ENCODE measurements around the gene RNF208.

The RNF208 gene

DNA sequence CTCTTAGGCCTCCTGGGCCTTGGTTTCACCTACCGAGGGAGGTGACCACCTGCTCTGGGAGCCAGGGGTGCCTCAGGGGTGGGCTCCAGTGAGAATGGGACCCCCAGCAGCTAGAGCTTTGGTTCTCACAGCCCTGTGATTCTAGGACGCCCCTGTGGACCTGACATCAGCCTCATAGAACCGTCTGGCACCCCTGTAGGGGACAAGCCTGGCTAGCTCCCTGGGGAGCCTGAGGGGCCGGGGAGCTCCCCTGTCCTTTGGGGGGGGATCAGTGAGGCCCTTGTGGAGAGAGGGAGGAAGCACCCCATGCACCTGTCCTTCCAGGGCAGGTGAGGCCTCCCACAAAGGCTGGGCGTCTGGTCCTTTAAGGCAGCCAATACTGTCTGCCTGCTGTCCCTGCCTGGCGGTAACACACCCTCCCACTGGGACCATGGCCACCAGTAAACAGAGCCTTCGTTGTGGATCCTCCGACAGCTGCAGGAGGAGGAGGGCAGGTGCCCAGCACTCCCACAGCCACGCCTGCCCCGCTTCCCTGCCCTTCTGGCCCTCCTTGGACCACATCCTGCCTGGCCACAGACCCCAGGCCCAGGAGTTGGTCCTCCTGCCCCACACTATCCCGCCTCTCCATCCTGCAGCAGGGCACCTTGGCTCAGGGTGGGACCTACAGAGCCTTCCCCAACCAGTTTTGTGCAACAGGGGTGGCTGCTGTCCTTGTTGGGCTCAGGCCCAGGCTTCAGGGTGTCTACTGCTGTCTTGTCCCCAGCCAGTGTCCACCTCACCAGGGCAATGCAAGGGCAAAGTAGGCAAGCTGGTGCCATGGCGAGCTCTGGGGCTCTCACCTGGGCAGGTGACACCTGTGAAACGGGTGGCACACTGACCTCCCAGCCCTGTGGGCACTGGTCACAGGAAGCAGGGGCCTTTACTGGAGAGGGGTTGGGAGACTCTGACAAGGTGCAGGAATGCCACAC is 16.0 kb upstream of the RNF208 start:
- no peak for DNase-seq

DNA sequence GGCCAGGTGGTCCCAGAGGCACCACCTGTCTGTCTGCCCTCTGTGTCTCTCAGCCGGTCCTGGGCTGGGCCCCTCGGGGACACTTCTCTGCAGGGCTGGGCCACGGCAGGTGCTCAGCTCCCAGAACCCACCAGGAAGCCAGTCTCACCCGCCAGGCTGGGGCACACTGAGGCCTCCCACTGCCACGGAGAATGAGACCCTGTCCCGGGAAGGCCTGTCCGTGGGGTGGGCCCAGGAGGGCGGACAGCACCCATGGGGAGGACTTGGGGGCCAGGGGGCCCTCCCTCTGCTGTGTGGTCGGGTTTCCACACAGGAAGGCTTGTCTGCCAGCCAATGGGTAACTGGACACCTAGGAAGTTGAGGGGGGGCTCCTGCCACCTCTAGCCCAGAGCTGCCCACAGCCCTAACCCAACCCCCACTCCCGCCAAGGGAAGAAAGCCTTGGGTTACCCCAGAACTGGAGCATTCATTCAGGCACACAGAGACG is 14.9 kb upstream of the RNF208 start:
- no peak for DNase-seq

DNA sequence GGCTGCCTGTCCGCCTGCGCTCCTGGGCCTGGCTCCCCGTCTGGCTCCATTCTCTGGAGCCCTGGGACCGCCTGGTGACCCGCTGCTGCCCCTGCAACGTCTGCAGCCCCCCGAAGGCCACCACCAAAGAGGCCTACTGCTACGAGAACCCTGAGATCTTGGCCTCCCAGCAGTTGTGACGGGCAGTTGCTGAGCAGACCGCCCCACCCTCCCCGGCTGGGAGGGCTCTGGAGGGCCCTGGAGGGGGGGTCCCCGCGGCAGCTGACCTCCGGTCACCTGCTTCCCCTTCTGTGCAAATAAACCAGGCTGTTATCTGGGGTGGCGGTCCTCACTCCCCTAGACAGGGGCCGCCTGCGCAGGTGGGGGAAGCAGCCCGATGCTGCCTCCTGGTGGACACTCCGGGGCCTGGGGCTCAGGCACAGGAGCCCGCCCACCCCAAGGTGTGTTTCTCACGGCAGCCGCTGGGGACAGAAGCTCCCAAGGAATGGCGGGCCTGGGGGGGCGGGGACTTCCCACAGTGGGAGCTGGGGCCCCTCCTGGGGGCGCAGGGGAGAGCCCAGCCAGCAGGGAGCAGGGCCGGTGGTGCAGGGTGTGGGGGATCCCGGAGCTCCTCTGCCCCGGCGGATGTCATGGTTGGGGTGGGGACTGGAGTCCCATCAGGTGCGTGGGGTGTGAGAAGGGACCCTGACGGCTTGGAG is 14.3 kb upstream of the RNF208 start:
- DNase-seq: no peak

DNA sequence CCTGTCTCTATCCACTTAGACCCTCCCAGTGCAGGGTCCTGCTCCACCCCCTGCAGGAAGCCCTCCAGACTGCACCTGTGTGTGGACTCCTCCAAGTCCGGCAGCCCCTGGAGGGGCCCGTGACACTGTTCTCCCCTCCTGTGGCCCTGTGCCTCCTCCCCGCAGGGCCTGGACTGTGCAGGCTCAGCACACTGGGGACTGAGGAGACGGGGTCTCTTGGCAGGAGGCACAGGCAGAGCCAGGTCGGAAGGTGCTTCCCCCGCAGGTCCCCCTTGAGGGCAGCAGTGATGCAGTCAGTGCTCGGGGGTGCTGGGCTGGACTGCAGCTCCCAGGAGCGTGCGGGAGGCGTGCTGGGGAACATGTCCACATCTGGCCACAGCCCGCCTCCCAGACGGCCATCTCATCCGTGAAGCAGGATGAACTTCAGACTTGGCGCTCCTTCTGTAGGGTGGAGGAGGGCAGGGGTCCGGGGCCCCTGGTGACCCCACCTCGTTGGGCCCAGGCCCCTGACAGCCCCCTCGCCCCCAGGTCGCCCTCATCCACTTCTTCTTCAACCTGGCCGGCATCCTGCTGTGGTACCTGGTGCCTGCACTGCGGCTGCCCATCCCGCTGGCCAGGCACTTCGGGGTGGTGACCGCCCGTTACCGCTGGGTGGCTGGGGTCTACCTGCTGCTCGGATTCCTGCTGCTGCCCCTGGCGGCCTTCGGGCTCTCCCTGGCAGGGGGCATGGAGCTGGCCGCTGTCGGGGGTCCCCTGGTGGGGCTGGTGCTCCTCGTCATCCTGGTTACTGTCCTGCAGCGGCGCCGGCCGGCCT is 13.6 kb upstream of the RNF208 start:
- DNase-seq: no peak

DNA sequence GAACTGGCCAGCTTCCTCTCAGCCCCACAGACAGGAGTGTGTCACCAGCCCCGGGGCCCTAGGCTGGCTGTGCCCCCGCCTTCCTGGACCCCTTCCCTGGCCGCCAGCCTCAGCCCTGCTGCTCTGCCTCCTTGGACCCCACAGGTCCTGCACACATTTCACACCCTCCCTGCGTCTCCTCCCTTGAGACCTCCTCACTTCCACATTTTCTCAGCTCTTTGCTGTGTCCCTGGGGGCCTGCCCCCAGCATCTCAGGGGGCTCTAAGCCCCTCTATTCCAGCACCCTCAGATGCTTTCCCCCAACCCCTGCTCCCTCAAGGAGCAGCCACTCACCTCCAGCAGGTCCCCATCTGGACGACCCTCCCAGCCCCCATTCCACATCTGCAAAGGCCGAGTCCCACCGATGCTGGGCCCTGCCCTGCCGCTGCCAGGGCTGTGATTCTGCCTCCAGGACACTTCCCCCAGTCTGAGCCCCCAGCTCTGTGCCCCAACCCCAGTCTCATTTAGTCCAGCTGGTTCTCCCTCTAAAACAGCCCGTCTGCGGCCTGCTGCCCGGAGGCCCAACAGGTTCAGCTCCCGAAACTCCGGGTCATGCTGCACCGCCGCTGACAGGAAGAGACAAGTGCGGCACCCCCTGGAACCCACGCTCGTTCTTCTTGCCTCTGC is 12.9 kb upstream of the RNF208 start:
- no peak for DNase-seq

DNA sequence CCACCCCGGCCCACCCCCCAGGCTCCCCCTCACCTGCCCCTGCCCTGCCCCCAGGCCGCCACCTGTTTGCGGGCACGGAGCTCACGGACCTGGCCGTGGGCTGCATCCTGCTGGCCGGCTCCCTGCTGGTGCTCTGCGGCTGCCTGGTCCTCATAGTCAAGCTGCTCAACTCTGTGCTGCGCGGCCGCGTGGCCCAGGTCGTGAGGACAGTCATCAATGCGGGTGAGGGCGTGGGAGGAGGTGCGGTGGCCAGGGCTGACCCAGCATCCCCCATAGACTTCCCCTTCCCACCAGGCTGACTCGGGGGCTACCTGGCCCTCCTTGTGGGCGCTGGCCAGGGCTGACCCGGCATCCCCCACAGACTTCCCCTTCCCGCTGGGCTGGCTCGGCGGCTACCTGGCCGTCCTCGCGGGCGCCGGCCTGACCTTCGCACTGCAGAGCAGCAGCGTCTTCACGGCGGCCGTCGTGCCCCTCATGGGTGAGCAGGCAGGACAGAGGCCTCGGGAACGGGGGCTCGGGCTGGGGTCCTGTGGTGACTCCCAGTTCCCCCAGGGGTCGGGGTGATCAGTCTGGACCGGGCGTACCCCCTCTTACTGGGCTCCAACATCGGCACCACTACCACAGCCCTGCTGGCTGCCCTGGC is 12.1 kb upstream of the RNF208 start:
- no peak for DNase-seq

DNA sequence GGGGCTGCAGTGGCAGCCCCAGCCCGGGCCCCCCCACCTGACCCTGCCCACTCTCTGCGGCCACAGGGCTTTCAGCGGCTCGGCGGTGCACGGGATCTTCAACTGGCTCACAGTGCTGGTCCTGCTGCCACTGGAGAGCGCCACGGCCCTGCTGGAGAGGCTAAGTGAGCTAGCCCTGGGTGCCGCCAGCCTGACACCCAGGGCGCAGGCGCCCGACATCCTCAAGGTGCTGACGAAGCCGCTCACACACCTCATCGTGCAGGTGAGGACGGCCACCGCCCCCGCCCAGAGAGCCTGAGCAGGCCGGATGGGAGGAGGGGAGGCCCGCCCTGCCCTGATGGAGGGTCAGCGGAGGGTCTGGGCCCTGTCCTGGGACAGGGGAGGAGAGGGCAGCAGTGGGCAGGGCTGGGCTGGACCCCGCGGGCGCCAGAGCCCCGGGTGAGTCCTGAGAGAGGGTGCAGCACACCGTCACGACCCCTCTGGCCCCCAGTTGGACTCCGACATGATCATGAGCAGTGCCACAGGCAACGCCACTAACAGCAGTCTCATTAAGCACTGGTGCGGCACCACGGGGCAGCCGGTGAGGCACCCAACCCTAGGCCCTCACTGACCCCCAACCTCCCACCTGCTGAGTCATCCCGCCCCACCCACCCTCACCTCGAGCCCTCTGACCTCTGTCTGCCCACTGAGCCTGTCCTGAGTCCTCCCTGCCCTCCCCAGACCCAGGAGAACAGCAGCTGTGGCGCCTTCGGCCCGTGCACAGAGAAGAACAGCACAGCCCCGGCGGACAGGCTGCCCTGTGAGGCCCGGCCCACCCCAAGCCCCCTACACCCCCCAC is 11.3 kb upstream of the RNF208 start:
- DNase-seq: no peak

DNA sequence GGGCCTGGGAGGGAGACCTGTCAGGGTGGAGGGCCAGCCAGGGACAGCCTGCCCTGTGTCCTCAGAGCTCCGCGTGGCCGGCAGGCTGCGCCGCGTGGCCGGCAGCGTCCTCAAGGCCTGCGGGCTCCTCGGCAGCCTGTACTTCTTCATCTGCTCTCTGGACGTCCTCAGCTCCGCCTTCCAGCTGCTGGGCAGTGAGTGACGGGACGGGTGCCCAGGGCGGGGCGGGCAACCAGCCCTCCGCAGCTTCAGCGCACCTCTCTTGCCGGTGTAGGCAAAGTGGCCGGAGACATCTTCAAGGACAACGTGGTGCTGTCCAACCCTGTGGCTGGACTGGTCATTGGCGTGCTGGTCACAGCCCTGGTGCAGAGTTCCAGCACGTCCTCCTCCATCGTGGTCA is 10.5 kb upstream of the RNF208 start:
- DNase-seq: no peak

DNA sequence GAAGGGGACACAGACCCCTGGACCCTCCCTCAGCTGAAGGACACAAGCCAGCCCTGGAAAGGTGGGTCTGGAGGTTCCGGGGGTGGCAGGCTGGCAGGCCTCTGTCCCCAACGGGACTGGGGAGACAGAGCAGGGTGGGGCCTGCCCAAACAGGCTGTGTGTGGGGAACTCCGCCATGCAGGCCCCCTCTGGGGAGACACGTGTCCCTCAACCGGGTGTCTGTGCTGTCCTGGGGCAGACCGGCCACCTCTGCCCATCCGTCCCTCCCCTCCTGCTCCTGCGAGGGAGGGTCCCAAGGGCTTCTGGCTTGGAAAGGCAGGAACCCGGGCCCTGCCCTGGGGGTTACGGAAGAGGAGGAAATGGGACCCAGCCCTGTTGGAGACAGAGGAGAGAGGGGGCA is 10.1 kb upstream of the RNF208 start:
- no peak for DNase-seq

DNA sequence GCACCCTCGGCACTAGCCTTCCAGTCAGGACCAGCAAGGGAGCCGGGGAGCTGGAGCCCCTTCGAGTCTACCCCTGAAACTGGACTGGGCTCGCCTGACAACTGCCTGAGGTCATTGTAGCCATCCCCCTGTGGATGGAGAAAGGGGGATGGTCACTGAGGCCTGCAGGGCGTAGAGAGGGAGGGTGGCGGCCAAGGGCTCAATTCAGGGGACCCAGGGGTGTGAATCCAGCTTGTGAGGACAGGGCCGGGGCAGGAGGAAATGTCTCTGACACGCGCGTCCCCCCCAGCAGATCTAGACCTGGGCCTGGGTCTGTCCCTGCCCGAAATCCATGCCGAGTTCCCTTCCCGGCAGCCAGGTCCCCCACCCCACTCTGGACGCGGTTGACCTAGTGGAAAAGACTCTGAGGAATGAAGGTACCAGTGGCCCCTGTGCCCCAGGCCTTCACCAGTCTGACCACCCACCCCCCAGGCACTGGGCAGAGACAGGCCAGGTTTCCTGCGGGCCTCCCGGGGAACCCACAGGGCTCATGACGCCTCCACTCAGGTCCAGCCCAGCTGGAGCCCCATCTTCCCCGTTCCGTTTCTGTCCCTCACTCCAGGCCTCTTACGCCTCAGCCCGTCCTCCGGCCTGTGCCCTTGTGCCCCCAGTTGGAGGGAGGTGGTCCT is 9.5 kb upstream of the RNF208 start:
- DNase-seq: no peak

DNA sequence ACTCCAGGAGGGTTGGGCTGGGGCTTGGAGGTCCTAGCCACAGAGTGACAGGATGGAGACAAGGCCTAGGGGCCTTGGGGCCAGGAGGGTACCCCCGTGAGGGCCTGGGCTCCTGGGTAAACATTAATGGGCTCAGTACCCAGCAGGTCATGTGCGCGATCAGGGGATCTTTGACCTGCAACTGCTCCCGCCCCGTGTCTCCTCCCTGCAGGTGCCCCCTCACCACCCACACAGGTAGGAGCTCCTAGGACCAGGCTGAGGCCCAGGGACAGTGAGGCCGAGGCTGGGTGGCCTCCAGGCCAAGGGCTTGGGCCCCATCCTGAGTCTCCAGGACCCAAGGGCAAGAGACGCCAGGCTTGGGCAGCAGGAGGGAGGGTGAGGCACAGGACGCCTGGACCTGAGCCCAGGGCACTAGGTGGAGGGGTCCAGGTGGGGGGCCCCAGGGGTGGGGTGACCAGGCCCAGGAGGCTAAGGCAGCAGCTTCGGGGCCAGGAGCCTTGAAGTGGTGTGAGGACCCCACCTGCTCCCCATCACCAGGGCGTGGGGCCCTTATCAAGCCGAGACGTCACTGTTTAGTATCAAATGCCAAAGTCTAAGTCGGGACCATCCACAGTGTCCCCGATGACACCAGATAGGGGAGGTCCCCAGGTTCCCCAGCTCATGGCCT is 8.8 kb upstream of the RNF208 start, which contains the start of gene SLC34A3:
Gene SLC34A3 (plus strand): TSS at position 197 of the 667 bp plus-strand sequence. CDS start 802 bp downstream, outside the sequence.
- no peak for DNase-seq

DNA sequence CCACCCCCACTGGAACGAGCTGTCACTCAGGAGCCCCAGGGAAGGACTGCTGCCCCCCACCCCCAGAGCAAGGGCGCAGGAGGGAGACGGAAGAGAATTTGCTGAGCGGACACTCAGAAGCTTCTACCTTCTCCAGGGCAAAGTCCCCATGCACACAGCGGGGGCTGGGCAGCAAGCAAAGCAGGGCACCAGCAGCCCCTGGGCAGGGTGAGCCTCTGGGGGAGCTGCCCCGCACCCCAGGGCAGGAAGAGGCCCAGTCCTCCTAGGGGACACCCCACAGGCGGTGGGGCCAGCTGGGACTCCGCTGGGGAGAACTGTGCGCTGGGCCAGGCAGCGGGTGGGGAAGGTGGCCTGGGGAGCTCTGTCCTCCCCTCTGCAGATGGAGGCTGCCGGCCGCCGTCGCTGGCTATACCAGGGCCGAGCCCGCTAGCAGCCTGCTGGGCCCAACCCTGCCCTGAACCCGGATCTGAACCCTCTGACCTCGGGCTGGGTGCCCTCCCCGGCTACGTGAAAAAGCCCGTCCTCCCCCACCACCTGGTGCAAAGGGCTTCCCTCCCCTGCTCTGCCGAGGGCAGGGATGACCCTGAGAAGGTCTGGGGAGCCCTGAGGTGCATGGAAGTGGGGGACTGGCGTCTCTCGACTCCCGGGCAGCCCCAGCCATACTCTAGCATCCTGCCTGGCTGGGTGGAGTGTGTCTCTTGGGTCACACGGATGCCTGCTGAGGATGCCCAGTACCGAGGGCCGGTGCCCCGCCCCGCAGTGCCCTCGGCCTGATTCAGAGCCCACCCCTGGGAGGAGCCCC is 8.1 kb upstream of the RNF208 start:
- DNase-seq: no peak

DNA sequence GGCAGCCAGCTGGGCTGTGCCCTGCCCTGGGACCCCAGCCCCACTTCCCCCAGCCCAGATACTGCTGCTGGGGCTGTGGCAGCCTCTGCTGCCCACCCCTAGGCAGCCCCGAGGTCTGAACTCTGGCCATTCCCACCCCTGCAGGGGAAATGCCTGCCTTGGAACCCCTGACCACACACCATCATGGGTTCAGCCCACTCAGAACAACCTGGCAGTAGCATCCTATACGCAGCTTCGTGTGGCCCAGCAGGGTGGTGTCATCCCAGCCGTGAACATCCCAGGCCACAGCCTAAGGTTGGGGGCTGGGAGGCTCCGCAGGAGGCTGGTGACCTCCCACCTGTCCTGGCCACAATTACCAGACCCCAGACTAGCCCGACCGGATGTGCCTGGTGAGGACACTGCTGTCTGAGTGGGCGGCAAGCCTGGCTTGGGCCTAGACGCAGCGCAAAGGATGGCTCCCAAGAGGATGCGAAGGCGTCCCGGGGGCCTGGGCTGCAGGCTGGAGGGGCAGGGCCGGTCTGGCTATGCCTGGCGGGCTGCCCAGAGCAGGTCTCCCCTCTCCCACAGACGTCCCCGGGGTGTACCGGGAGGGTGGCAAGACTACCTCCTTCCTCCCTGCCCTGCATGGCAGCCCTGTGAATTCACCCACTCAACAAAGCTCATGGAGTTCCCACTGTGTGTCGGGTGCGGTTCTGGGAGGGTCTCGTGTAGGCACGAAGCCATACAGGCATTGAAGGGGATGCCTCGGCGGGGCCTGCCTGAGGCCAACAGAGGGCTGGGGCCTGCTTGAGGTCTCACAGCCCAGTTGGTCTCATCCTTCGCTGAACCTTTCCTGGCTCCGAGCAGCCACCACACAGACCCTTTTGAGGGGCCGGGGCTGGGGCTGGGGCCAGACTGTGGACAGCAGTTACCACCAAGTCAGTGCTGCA is 7.2 kb upstream of the RNF208 start:
- no peak for DNase-seq

DNA sequence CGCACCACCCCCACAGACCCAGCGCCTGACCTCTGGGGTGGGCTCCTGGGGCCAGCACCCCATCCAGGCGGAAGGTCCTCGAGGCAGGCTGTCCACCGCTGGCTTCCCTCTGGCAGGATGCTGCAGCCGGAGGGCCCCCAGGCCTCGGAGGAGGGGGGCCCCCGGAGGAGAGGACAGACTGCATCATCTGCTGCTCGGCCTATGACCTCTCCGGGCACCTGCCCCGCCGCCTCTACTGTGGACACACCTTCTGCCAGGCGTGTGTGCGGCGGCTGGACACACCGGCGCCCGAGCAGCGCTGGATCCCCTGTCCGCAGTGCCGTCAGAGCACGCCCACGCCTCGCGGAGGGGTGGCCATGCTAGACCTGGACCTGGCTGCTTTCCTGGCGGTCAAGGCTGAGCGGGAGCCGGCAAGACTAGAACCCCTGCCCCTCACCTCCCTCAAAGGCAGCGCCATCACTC is 6.5 kb upstream of the RNF208 start:
- no peak for DNase-seq

DNA sequence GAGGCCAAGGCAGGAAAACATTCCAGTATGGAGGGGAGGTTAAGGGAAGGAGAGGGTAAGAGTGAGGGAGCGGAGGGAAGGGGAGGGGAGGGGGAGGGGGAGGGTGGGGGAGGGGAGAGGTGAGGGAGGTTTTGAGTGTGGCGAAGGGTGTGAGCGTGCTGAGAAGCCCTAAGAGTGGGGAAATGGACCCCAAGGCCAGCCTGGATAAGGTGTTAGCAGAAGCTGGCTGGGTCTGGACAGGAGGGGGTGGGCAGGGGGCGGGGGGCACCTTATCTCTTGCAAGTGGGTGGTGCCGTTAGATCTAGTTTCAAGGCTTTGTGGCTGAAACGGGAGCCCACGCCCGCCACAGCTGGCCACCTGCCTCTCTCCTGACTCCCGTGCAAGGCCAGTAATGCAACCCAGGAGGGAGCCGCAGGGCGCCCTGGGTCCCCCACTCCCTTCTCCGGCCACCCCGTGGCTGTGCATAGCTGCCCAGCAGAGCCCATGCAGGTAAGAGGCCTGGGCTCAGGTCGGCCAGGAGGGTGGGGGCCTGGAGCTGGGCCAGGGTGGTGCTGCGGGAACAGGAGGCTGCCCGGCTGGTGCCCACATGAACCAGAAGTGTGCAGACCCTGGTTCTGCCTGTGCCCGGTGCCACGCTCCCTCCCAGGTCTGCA is 5.9 kb upstream of the RNF208 start:
- no peak for DNase-seq

DNA sequence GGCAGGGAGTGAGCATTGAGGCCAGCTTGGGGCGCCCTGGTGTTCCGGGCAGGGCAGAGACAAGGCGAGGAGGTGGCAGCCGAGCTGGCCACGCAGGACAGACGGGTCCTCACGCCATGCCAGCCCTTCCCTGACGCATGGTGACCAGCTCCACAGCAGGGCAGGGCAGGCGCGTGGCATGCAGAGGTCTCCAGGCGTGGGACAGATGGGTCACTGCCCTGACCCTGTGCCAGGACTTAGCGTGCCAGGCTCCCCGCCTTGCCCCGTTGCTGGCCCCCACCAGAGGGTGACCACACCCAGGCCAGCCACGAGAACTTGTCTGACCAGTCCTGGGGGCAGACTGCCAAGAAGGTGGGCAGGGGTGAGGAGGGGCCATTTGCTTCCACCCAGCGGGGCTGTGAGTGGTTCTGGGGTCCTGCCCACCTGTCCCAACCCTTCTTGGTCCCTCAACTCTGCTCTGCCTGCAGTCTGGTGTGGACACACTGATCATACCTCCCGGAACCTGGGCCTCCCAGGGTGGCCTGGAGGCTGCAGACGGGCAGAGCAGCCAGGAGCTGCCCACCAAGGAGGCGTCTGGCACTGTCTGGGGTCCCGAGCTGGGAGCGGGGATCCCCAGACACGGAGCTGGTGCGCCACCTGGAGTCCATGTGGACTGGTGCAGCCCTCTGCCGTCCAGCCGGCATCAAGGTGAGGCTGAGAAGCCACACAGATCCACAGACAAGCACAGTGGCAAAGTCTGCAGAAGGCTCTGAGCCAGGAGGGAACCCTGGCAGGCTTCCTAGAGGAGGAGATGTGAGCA is 5.2 kb upstream of the RNF208 start, which contains the start of gene RNF224:
Gene RNF224 (plus strand): TSS at position 449 of the 799 bp plus-strand sequence. CDS start 834 bp downstream, outside the sequence.
- DNase-seq: peak; percentile 38
